ENCODE results near the gene TOM1L2. TPM values are rescaled to one million over a fixed set of nuclear protein-coding genes. Genes with fewer than 3 reads are reported as not detected.
A peak's percentile ranks its signal among the peaks of the same experiment; 100 is the strongest.

TOM1L2 gene
- total RNA-seq, 6 experiments from 2014 or later: 92.1 to 144 (median 101) TPM

DNA sequence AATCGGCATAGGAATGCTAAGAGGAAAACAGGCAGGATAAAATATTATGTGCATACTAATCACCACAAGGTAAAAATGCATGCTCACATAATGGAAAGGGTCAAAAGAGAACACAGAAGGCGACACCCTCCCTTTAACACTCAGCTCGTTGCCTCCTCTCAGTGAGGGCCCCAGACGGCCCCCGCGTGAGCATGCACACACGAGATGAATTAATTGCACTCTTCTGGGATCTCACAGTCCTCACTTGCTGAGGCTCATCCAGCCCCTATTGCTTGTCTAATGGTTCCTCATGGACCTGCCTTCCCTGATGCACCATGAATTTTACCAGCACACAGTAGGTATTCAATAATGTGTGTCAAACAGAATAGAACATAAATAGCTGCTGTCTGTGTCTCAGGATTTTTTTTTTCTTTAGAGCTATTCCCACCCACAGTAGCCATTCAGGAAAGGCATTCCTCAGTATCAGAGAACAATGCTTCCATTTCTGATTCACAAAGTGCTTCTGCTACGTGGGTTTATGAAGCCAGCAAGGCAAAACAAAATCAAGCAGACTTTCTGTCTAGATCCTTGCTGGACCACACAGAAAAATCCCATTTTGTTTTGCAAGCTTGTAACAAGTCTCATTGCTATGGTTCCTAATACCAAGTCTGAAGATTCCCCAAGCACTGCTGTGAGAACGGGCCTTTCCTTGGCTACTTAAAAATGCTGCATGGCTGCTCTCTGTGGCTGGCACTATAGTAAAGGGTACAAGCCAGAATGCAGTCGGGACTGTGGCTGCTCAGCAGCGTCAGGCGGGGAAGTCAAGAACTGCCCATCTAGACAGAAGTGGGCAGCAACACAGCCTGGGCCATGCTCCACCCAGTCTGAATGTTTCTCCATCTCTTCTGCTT is 43.6 kb downstream of the TOM1L2 start:
- no peak for DNase-seq
- TF ChIP-seq, protein P1, sequence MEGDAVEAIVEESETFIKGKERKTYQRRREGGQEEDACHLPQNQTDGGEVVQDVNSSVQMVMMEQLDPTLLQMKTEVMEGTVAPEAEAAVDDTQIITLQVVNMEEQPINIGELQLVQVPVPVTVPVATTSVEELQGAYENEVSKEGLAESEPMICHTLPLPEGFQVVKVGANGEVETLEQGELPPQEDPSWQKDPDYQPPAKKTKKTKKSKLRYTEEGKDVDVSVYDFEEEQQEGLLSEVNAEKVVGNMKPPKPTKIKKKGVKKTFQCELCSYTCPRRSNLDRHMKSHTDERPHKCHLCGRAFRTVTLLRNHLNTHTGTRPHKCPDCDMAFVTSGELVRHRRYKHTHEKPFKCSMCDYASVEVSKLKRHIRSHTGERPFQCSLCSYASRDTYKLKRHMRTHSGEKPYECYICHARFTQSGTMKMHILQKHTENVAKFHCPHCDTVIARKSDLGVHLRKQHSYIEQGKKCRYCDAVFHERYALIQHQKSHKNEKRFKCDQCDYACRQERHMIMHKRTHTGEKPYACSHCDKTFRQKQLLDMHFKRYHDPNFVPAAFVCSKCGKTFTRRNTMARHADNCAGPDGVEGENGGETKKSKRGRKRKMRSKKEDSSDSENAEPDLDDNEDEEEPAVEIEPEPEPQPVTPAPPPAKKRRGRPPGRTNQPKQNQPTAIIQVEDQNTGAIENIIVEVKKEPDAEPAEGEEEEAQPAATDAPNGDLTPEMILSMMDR (IDR thresholded peaks at IDR 0.05): no peak
- H3K9me3 Mint-ChIP-seq: no peaks in the 10 kb centered on the region
- H3K27ac Mint-ChIP-seq: peak overlapping the region; percentile 80
- peaks cover 6% of the 10 kb centered on the region; the same call in 1 of the 2 replicates for H3K27me3 Mint-ChIP-seq (ENCODE audit: insufficient read depth)
- no peak overlapping the region for H3K4me3 Mint-ChIP-seq
- peaks cover 1% of the 10 kb centered on the region; the same call in 1 of the 2 replicates for H3K36me3 Mint-ChIP-seq (ENCODE audit: low read depth)
- H3K4me1 Mint-ChIP-seq (ENCODE audit: low read depth): peaks cover 89% of the 10 kb centered on the region

DNA sequence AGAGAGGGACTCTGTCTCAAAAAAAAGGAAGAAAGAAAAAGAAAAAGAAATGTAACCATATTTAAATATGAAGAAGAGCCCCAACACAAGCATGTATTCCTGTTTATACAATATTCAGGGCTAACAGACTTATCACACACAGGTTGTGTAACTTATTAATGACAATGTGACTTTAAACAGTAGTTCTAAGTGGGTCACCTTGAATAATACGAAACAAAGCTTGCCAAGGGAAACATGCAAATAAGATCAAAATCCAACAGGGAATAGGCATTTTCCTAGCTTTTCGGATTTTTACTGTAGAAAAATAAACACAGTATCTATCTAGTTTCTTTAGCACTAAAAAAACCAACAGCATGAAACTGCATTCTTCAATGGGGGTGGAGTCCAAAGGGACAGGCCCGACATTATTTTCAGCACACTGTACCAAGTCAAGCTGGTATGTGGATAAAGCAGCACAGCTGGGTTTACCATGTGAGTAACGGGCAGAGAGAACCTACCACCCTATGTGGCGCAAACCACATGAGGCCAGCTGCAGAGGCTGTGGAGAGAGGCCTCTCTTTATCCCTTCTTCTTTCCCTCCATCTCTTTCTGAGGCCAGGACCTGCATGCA is 45.3 kb downstream of the TOM1L2 start:
- no peak for DNase-seq
- Mint-ChIP-seq H3K9me3 (no peaks in the 10 kb centered on the region), H3K27ac (peak overlapping the region; percentile 33; the same call in 1 of the 2 replicates), H3K36me3 (ENCODE audit: low read depth) (peaks cover 11% of the 10 kb centered on the region), H3K4me3 (no peak overlapping the region), H3K4me1 (ENCODE audit: low read depth) (peaks cover 92% of the 10 kb centered on the region), H3K27me3 (ENCODE audit: insufficient read depth) (peaks cover 7% of the 10 kb centered on the region; the same call in 1 of the 2 replicates)
- TF ChIP-seq, protein P1 (IDR thresholded peaks at IDR 0.05): no peak

DNA sequence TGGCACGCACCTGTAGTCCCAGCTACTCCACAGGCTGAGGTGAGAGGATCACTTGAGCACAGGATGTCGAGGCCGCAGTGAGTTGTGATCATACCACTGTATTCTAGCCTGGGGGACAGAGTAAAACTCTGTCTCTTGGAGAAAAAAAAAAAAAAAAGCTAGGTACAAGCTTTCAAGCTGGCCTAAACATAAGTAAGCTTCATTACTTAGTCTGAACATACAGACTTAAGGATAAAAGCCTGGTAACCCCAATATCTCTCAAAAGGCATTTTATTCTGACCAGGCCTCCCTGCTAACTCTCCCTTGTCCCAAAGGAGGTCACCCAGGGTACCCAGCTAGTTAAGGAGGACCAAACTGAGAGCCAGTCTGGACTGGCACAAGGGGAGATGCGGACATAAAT is 46.2 kb downstream of the TOM1L2 start:
- Mint-ChIP-seq H3K27me3 (ENCODE audit: insufficient read depth) (peaks cover 7% of the 10 kb centered on the region; the same call in 1 of the 2 replicates), H3K36me3 (ENCODE audit: low read depth) (peaks cover 11% of the 10 kb centered on the region), H3K4me1 (ENCODE audit: low read depth) (peaks cover 92% of the 10 kb centered on the region), H3K9me3 (no peaks in the 10 kb centered on the region), H3K27ac (no peak overlapping the region), H3K4me3 (no peak overlapping the region)
- no peak for DNase-seq
- TF ChIP-seq, protein P1 (IDR thresholded peaks at IDR 0.05): no peak

DNA sequence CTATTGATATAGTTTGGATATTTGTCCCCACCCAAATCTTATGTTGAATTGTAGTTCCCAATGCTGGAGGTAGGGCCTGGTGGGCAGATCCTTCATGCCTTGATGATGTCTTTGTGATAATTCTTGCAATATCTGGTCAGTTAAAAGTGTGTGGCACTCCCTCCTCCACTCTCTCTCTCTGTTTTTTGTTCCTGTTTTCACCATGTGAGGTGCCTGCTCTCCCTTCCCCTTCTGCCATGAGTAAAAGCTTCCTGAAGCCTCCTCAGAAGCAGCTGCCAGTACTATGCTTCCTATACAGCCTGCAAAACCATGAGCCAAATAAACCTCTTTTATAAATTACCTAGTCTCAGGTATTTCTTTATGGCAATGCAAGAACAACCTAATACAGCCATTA is 47.3 kb downstream of the TOM1L2 start:
- TF ChIP-seq, protein P1 (IDR thresholded peaks at IDR 0.05): no peak
- Mint-ChIP-seq H3K4me3 (no peak overlapping the region), H3K36me3 (ENCODE audit: low read depth) (peaks cover 11% of the 10 kb centered on the region), H3K27ac (peak overlapping the region; percentile 44), H3K9me3 (no peaks in the 10 kb centered on the region), H3K27me3 (ENCODE audit: insufficient read depth) (peaks cover 7% of the 10 kb centered on the region; the same call in 1 of the 2 replicates), H3K4me1 (ENCODE audit: low read depth) (peaks cover 87% of the 10 kb centered on the region)
- DNase-seq: no peak

DNA sequence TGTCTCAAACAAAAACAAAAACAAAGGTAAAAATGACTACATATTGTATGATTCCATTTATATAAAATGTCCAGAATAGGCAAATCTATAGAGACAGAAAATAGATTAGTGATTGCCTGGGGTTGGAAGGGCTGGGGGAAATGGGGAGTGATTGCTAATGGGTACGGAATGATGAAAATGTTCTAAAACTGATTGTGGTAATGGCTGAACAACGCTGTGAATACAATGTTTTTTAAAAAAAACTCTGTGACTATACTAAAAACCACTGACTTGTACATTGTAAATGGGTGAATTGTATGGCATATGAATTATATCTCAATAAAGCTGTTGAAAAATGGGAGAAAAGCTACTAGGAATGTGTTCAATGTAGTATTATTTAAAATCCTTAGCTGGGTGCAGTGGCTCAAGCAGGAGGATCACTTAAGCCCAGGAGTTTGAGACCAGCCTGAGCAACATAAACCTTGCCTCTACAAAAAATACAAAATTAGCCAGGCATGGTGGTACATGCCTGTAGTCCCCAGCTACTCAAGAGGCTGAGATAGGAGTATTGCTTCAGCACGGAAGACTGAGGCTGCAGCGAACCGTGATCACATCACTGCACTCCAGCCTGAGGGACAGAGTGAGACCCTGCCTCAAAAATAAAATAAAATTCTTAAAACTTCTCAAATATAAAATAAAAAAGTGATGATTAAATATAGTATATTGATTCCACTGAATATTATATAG is 47.9 kb downstream of the TOM1L2 start:
- Mint-ChIP-seq H3K9me3 (no peaks in the 10 kb centered on the region), H3K36me3 (ENCODE audit: low read depth) (peaks cover 11% of the 10 kb centered on the region), H3K27me3 (ENCODE audit: insufficient read depth) (peaks cover 7% of the 10 kb centered on the region; the same call in 1 of the 2 replicates), H3K4me3 (peak overlapping the region; percentile 28), H3K27ac (peak overlapping the region; percentile 96), H3K4me1 (ENCODE audit: low read depth) (peaks cover 87% of the 10 kb centered on the region)
- TF ChIP-seq, protein P1 (IDR thresholded peaks at IDR 0.05): no peak
- no peak for DNase-seq
